T-cell (primary cell): Measurements from ENCODE around the gene PRDM12. TPM values are rescaled to one million over a fixed set of nuclear protein-coding genes. Genes with fewer than 3 reads are reported as not detected.

Experiments
- ATAC-seq, 4 experiments: fragments of 200-7000 bp in 3 of 4; fragments of 150-1000 bp in 1 of 4; cut with Tn5 transposase; replicated peaks in 1 of 4; 1 replicate in 3 of 4; 2 replicates in 1 of 4; pipeline ENCODE4 v1.10.0; 2021; ENCODE audit warnings: moderate library complexity in 3 of 4, mild to moderate bottlenecking in 2 of 4, moderate number of reproducible peaks in 1 of 4
- CTCF ChIA-PET, 2 donors: fragments of 300-600 bp; sonication (Branson Sonifier 250); formaldehyde crosslinking; loops; one replicate each; lab custom pipeline; 2022; ENCODE audit warnings: antibody characterized with exemption in 2 of 2; lab: Charles Lee
- POLR2A ChIA-PET, 2 donors: fragments of 300-600 bp; sonication (Branson Sonifier 250); formaldehyde crosslinking; loops; one replicate each; lab custom pipeline; 2022; ENCODE audit warnings: antibody characterized with exemption in 2 of 2; lab: Charles Lee
- DNase-seq, 35 experiments: peaks; one replicate each; pipeline versions ENCODE4 v3.0.0 to v3.0.0-alpha.2; 2013 to 2023
- H3K27ac ChIP-seq: one replicate; pipeline ENCODE4 v1.5.1; 2013; ENCODE audit warnings: low read length
- H3K27me3 ChIP-seq, 2 experiments: replicated peaks in 1 of 2; 1 replicate in 1 of 2; 2 replicates in 1 of 2; pipeline versions ENCODE4 v1.6.1 to v1.7.0; 2013; ENCODE audit warnings: low read length in 1 of 2, mixed read lengths in 1 of 2; ENCODE audit not compliant: control insufficient read depth in 2 of 2, insufficient read depth in 2 of 2; ENCODE audit errors: extremely low read depth in 1 of 2
- H3K36me3 ChIP-seq, 2 donors: 1 replicate in 1 of 2; 2 replicates in 1 of 2; pipeline versions ENCODE4 v1.6.1 to v1.7.0; 2013; ENCODE audit warnings: low read length in 1 of 2; ENCODE audit not compliant: control insufficient read depth in 2 of 2, insufficient read depth in 1 of 2; ENCODE audit errors: extremely low read depth in 1 of 2
- H3K4me1 ChIP-seq, 2 experiments: 1 replicate in 1 of 2; 2 replicates in 1 of 2; pipeline versions ENCODE4 v1.6.1 to v1.7.0; 2013; ENCODE audit warnings: low read length in 2 of 2, mixed read lengths in 1 of 2; ENCODE audit not compliant: insufficient read depth in 2 of 2, control insufficient read depth in 1 of 2; ENCODE audit errors: extremely low read depth in 1 of 2
- H3K4me3 ChIP-seq, 2 donors: 1 replicate in 1 of 2; 2 replicates in 1 of 2; pipeline versions ENCODE4 v1.5.1 to v1.7.0; 2013; ENCODE audit warnings: mild to moderate bottlenecking in 2 of 2, low read length in 1 of 2, moderate library complexity in 1 of 2; ENCODE audit not compliant: control insufficient read depth in 1 of 2; ENCODE audit errors: extremely low read depth in 1 of 2
- H3K9me3 ChIP-seq: 2 replicates; pipeline ENCODE4 v1.7.0; 2013
- H3K27ac Mint-ChIP-seq, 2 donors: one replicate each; pipeline ENCODE4 v1.8.0; 2020 to 2021; ENCODE audit warnings: mild to moderate bottlenecking in 2 of 2, mixed read lengths in 2 of 2
- H3K27me3 Mint-ChIP-seq, 2 donors: one replicate each; pipeline ENCODE4 v1.8.0; 2021 to 2022; ENCODE audit warnings: mixed read lengths in 2 of 2
- H3K36me3 Mint-ChIP-seq: one replicate; pipeline ENCODE4 v1.8.0; 2021; ENCODE audit warnings: mixed read lengths
- H3K4me1 Mint-ChIP-seq, 3 donors: one replicate each; pipeline ENCODE4 v1.8.0; 2020 to 2022; ENCODE audit warnings: mixed read lengths in 3 of 3, mild to moderate bottlenecking in 1 of 3
- H3K4me3 Mint-ChIP-seq, 3 donors: one replicate each; pipeline ENCODE4 v1.8.0; 2020 to 2022; ENCODE audit warnings: mild to moderate bottlenecking in 3 of 3, mixed read lengths in 3 of 3, moderate library complexity in 3 of 3
- H3K9me3 Mint-ChIP-seq, 3 donors: one replicate each; pipeline ENCODE4 v1.8.0; 2020 to 2022; ENCODE audit warnings: mixed read lengths in 3 of 3
- WGBS: methylation state at CpG from one replicate; pipeline ENCODE4 v1.1.5; 2013; ENCODE audit warnings: missing lambda C conversion rate; ENCODE audit not compliant: insufficient coverage; 5-methylcytosine and 5-hydroxymethylcytosine counted together
- total RNA-seq, 35 experiments: library from RNA in 6 of 35; stranded (reverse) in 6 of 35; fragments of 120-200 nt in 1 of 35; gene quantifications; one replicate each; pipeline versions ENCODE4 v1.2.1 to v1.2.4 and lab custom pipeline; 2013 to 2026

PRDM12 gene
- total RNA-seq, 5 donors from 2014 or later (not counting 1 experiment from before 2014, with no cell fraction given): 0.13 to 0.19 (median 0.16) TPM; not detected in 2

- CTCF ChIA-PET: interaction anchor here (0.6 to 1.5 kb wide), 4 partner anchors 10 to 13 kb away, joined by 3 to 7 read pairs (median 4); no protein-coding TSS in a partner anchor
- peak overlapping the region in 1 of 2 donors; percentile 45 for H3K27ac Mint-ChIP-seq
- Histone ChIP-seq H3K27me3 (no peaks in the 10 kb centered on the region), H3K4me3 (peak overlapping the region in 1 of 2 donors; percentile 81), H3K27ac (no peak overlapping the region), H3K9me3 (no peaks in the 10 kb centered on the region), H3K4me1 (peaks cover 23 to 28% of the 10 kb centered on the region in 2 experiments), H3K36me3 (no peaks in the 10 kb centered on the region)
- H3K9me3 Mint-ChIP-seq: no peaks in the 10 kb centered on the region
- no peak for ATAC-seq
- peaks cover 4% of the 10 kb centered on the region for H3K36me3 Mint-ChIP-seq
- peaks cover 45 to 47% (median 46%) of the 10 kb centered on the region in 3 donors for H3K4me1 Mint-ChIP-seq
- H3K4me3 Mint-ChIP-seq: peak overlapping the region; percentile 88 to 92 (median 91)
- DNase-seq: no peak
- POLR2A ChIA-PET: interaction anchor here in 1 of 2 donors (0.6 kb wide), 1 partner anchor 42 kb away, joined by 5 read pairs; no protein-coding TSS in a partner anchor
- H3K27me3 Mint-ChIP-seq: no peaks in the 10 kb centered on the region
- 93% methylated on average over 3 of the region's 7 CpGs for WGBS
Observed at GRCh38 chr9:130714586-130715110, 50.3 kb downstream of the PRDM12 start.

DNA sequence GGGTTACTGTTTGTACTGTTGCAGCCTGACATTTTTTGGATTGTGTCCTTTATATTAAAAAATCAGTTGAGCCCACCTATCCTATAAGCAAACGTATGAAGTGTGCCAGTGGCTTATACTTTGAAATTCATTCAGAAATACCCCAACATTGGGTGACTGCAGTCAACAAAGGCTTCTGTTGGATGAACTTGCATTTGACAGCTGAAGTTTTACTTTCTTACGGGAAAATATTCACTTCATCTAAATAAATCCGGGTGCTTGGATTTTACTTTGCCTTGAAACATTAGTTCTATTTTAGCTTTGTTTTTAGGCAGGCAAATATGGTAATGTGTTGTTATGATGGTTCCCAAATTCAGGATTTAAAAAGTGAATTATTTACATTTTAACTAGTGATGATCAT lies 50.9 kb downstream of the PRDM12 start:
- Histone ChIP-seq H3K4me3 (no peak overlapping the region), H3K36me3 (no peaks in the 10 kb centered on the region), H3K27ac (no peak overlapping the region), H3K4me1 (peaks cover 23 to 28% of the 10 kb centered on the region in 2 experiments), H3K27me3 (no peaks in the 10 kb centered on the region), H3K9me3 (no peaks in the 10 kb centered on the region)
- ATAC-seq: no peak
- WGBS: no CpG with 5 or more reads among the region's 3 CpGs
- Mint-ChIP-seq H3K4me1 (peaks cover 47 to 52% (median 52%) of the 10 kb centered on the region in 3 donors), H3K27me3 (no peaks in the 10 kb centered on the region), H3K36me3 (peaks cover 4% of the 10 kb centered on the region), H3K27ac (no peak overlapping the region), H3K4me3 (peak overlapping the region; percentile 88 to 92 (median 91)), H3K9me3 (no peaks in the 10 kb centered on the region)
- DNase-seq: no peak
- ChIA-PET POLR2A (interaction anchor here in 1 of 2 donors (0.6 kb wide), 1 partner anchor 410 kb away, joined by 3 read pairs; the partner anchor contains the start of gene NUP214), CTCF (interaction anchor here in 1 of 2 donors (0.6 to 1.5 kb wide), 3 partner anchors 9 to 14 kb away, joined by 3 to 7 read pairs (median 4); no protein-coding TSS in a partner anchor)

DNA sequence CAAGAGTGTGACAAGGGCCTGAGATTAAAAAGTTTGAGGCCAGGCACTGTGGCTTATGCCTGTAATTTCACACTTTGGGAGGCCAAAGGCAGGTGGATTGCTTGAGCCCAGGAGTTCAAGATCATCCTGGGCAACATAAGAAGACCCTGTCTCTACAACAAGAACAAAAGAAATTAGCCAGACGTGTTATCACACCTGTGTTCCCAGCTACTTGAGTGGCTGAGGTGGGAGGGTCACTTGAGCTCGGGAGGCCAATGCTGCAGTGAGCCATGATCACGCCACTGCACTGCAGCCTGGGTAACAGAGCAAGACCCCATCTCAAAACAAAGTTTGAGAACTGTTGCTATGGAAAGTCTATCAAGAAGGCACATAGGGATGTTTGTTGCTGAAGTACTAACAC lies 54.2 kb downstream of the PRDM12 start:
- ChIA-PET POLR2A (no interaction called here), CTCF (no interaction called here)
- H3K27ac Mint-ChIP-seq: no peak overlapping the region
- peaks cover 4% of the 10 kb centered on the region for H3K36me3 Mint-ChIP-seq
- Histone ChIP-seq H3K4me3 (no peak overlapping the region), H3K9me3 (no peaks in the 10 kb centered on the region), H3K36me3 (no peaks in the 10 kb centered on the region), H3K27me3 (no peaks in the 10 kb centered on the region), H3K27ac (no peak overlapping the region), H3K4me1 (peaks cover 16 to 20% of the 10 kb centered on the region in 2 experiments)
- DNase-seq (no peak), ATAC-seq (no peak)
- no peaks in the 10 kb centered on the region for H3K27me3 Mint-ChIP-seq
- H3K9me3 Mint-ChIP-seq: no peaks in the 10 kb centered on the region
- H3K4me3 Mint-ChIP-seq: no peak overlapping the region
- peaks cover 43 to 58% (median 52%) of the 10 kb centered on the region in 3 donors for H3K4me1 Mint-ChIP-seq
- 86% methylated on average over 2 of the region's 3 CpGs for WGBS

- ChIA-PET CTCF (interaction anchor here in 1 of 2 donors (0.6 kb wide), 1 partner anchor 9 kb away, joined by 4 read pairs; no protein-coding TSS in a partner anchor), POLR2A (no interaction called here)
- H3K4me1 ChIP-seq: peaks cover under 1 to 5% of the 10 kb centered on the region in 2 experiments
- Mint-ChIP-seq H3K27ac (no peak overlapping the region), H3K27me3 (no peaks in the 10 kb centered on the region), H3K9me3 (no peaks in the 10 kb centered on the region), H3K36me3 (peaks cover 4% of the 10 kb centered on the region), H3K4me1 (peaks cover 25 to 39% (median 30%) of the 10 kb centered on the region in 3 donors), H3K4me3 (no peak overlapping the region)
- H3K27me3 ChIP-seq: no peaks in the 10 kb centered on the region
- no peaks in the 10 kb centered on the region for H3K36me3 ChIP-seq
- WGBS: 99% methylated on average over 10 of the region's 10 CpGs
- no peak for ATAC-seq
- H3K9me3 ChIP-seq: no peaks in the 10 kb centered on the region
- no peak for DNase-seq
- no peak overlapping the region for H3K4me3 ChIP-seq
- no peak overlapping the region for H3K27ac ChIP-seq
Observed at GRCh38 chr9:130720762-130721161, 56.4 kb downstream of the PRDM12 start.

DNA sequence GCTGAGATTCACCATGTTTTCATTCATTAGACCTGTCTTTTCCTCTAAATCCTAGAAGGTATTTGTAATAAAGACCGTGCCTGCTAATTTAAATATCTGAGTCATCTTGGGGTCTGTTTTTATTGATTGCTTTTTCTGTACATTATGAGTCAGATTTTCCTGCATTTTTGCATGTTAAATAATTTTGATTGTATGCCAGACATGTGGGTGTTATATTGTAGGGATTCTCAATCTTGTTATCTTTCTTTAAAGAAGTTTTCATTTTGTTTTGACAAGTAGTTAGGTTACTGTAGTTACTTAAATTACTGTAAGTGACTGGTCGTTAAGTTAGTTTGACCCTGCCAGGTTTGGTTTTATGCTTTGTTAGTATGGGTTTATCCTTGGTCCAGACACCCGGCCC lies 64.3 kb downstream of the PRDM12 start:
- H3K27me3 ChIP-seq: no peaks in the 10 kb centered on the region
- no peaks in the 10 kb centered on the region for H3K27me3 Mint-ChIP-seq
- no peak for ATAC-seq
- peaks cover 0 to 3% of the 10 kb centered on the region in 2 experiments for H3K4me1 ChIP-seq
- CTCF ChIA-PET: interaction anchor here in 1 of 2 donors (0.6 kb wide), 1 partner anchor 17 kb away, joined by 3 read pairs; no protein-coding TSS in a partner anchor
- DNase-seq: no peak
- peaks cover 23 to 31% (median 30%) of the 10 kb centered on the region in 3 donors for H3K4me1 Mint-ChIP-seq
- H3K4me3 Mint-ChIP-seq: no peak overlapping the region
- 100% methylated on average over 1 of the region's 3 CpGs for WGBS
- peaks cover 8% of the 10 kb centered on the region for H3K36me3 Mint-ChIP-seq
- H3K9me3 Mint-ChIP-seq: peaks cover 0 to 3% (median 2%) of the 10 kb centered on the region in 3 donors
- POLR2A ChIA-PET: no interaction called here
- H3K36me3 ChIP-seq: no peaks in the 10 kb centered on the region
- no peak overlapping the region for H3K4me3 ChIP-seq
- peak overlapping the region in 1 of 2 donors; percentile 45 for H3K27ac Mint-ChIP-seq
- H3K27ac ChIP-seq: no peak overlapping the region
- H3K9me3 ChIP-seq: no peaks in the 10 kb centered on the region

GRCh38 chr9:130729145-130729544 lies 64.8 kb downstream of the PRDM12 start:
- 95% methylated on average over 2 of the region's 2 CpGs for WGBS
- H3K27ac Mint-ChIP-seq: no peak overlapping the region

More at GRCh38 chr9:130729145-130729544, 64.8 kb downstream of the PRDM12 start:
- Mint-ChIP-seq H3K4me3 (no peak overlapping the region), H3K9me3 (peaks cover 0 to 3% (median 2%) of the 10 kb centered on the region in 3 donors), H3K36me3 (peaks cover 8% of the 10 kb centered on the region), H3K27me3 (no peaks in the 10 kb centered on the region), H3K4me1 (peaks cover 25 to 33% (median 30%) of the 10 kb centered on the region in 3 donors)
- ChIA-PET POLR2A (no interaction called here), CTCF (interaction anchor here in 1 of 2 donors (0.6 kb wide), 1 partner anchor 9 kb away, joined by 4 read pairs; no protein-coding TSS in a partner anchor)
- DNase-seq (no peak), ATAC-seq (no peak)
- Histone ChIP-seq H3K9me3 (no peaks in the 10 kb centered on the region), H3K27me3 (no peaks in the 10 kb centered on the region), H3K4me1 (peaks cover 0 to 3% of the 10 kb centered on the region in 2 experiments), H3K36me3 (no peaks in the 10 kb centered on the region), H3K27ac (no peak overlapping the region), H3K4me3 (no peak overlapping the region)
